IMR-90 (cell line): ENCODE measurements around the gene WWP2. TPM values are rescaled to one million over a fixed set of nuclear protein-coding genes. Genes with fewer than 3 reads are reported as not detected.

Experiments
- ATAC-seq: fragments of 200-7000 bp; cut with Tn5 transposase; 2 replicates; pipeline ENCODE4 v1.9.1; 2020; ENCODE audit warnings: low read depth, mild to moderate bottlenecking, moderate library complexity
- BruUV-seq: library from RNA; stranded (reverse); fragments of 400-500 nt; replicated peaks from 2 replicates; lab custom pipeline; 2021; lab: Mats Ljungman, UMichigan
- CTCF ChIA-PET: fragments of 300-600 bp; formaldehyde crosslinking; extraction: SDS; loops from one replicate; lab custom pipeline; 2021; ENCODE audit warnings: antibody characterized with exemption; lab: Yijun Ruan, JAX
- POLR2A ChIA-PET: fragments of 300-600 bp; sonication (Branson Sonifier 250); formaldehyde crosslinking; loops from one replicate; lab custom pipeline; 2022; ENCODE audit warnings: antibody characterized with exemption; ENCODE audit not compliant: unreplicated experiment; lab: Charles Lee
- DNase-seq: peaks from one replicate; pipeline ENCODE4 v3.0.0; 2013
- H2AFZ ChIP-seq: replicated peaks from 2 replicates; pipeline ENCODE3; 2013; ENCODE audit warnings: low read length, mild to moderate bottlenecking; ENCODE audit not compliant: poor library complexity
- H2AK5ac ChIP-seq: 2 replicates; pipeline ENCODE4 v1.6.1; 2013; ENCODE audit warnings: low read depth, low read length, inconsistent platforms
- H2AK9ac ChIP-seq: replicated peaks from 2 replicates; pipeline ENCODE3; 2013; ENCODE audit warnings: mild to moderate bottlenecking, low read depth, low read length, moderate library complexity; ENCODE audit not compliant: poor library complexity
- H2BK120ac ChIP-seq: 2 replicates; pipeline ENCODE4 v1.6.1; 2013; ENCODE audit warnings: low read depth, low read length, inconsistent platforms
- H2BK15ac ChIP-seq: 3 replicates; pipeline ENCODE4 v1.6.1; 2013; ENCODE audit warnings: low read depth, low read length, inconsistent platforms
- H2BK20ac ChIP-seq: 2 replicates; pipeline ENCODE4 v1.6.1; 2013; ENCODE audit warnings: low read depth, mild to moderate bottlenecking, inconsistent platforms, low read length, moderate library complexity
- H2BK5ac ChIP-seq: 2 replicates; pipeline ENCODE4 v1.6.1; 2013; ENCODE audit warnings: mild to moderate bottlenecking, low read depth, low read length, inconsistent platforms; ENCODE audit not compliant: poor library complexity, severe bottlenecking
- H3K14ac ChIP-seq: replicated peaks from 2 replicates; pipeline ENCODE4 v1.6.1; 2013; ENCODE audit warnings: low read depth, low read length, inconsistent platforms
- H3K18ac ChIP-seq: 2 replicates; pipeline ENCODE4 v1.6.1; 2013; ENCODE audit warnings: low read depth, low read length, control low read depth
- H3K23ac ChIP-seq: 2 replicates; pipeline ENCODE4 v1.6.1; 2013; ENCODE audit warnings: low read depth, low read length, inconsistent platforms
- H3K27ac ChIP-seq: 2 replicates; pipeline ENCODE4 v1.5.1; 2013; ENCODE audit warnings: mild to moderate bottlenecking, control low read depth, low read length; ENCODE audit not compliant: insufficient read depth
- H3K27me3 ChIP-seq: 2 replicates; pipeline ENCODE4 v1.6.1; 2013; ENCODE audit warnings: low read length; ENCODE audit not compliant: control insufficient read depth, insufficient read depth
- H3K36me3 ChIP-seq: 2 replicates; pipeline ENCODE4 v1.6.1; 2013; ENCODE audit warnings: low read length, mixed read lengths; ENCODE audit not compliant: control insufficient read depth, insufficient read depth
- H3K4ac ChIP-seq: 2 replicates; pipeline ENCODE4 v1.6.1; 2013; ENCODE audit warnings: low read depth, low read length, inconsistent platforms
- H3K4me1 ChIP-seq: 2 replicates; pipeline ENCODE4 v1.6.1; 2013; ENCODE audit warnings: low read length, mixed read lengths; ENCODE audit not compliant: control insufficient read depth, insufficient read depth
- H3K4me2 ChIP-seq: 2 replicates; pipeline ENCODE4 v1.6.1; 2013; ENCODE audit warnings: low read depth, mild to moderate bottlenecking, control low read depth, low read length, moderate library complexity
- H3K4me3 ChIP-seq: 2 replicates; pipeline ENCODE4 v1.5.1; 2013; ENCODE audit warnings: low read depth, mild to moderate bottlenecking, control low read depth, low read length, moderate library complexity; ENCODE audit not compliant: insufficient read depth
- H3K56ac ChIP-seq: 2 replicates; pipeline ENCODE4 v1.6.1; 2013; ENCODE audit warnings: low read length, inconsistent platforms; ENCODE audit not compliant: insufficient read depth; ENCODE audit errors: extremely low read depth
- H3K79me1 ChIP-seq, 2 experiments: 2 replicates each; pipeline ENCODE4 v1.6.1; 2013; ENCODE audit warnings: low read length in 2 of 2, inconsistent platforms in 1 of 2, low read depth in 1 of 2
- H3K9ac ChIP-seq: 2 replicates; pipeline ENCODE4 v1.6.1; 2013; ENCODE audit warnings: low read depth, low read length, control low read depth
- H3K9me1 ChIP-seq: 2 replicates; pipeline ENCODE4 v1.6.1; 2013; ENCODE audit warnings: low read length, inconsistent platforms; ENCODE audit not compliant: insufficient read depth
- H3K9me3 ChIP-seq: 2 replicates; pipeline ENCODE4 v1.6.1; 2013; ENCODE audit warnings: low read length; ENCODE audit not compliant: control insufficient read depth, insufficient read depth
- H4K20me1 ChIP-seq: 2 replicates; pipeline ENCODE4 v1.6.1; 2013; ENCODE audit warnings: low read length, inconsistent platforms; ENCODE audit not compliant: insufficient read depth
- H4K5ac ChIP-seq: 2 replicates; pipeline ENCODE4 v1.6.1; 2013; ENCODE audit warnings: mild to moderate bottlenecking, low read depth, low read length, control low read depth
- H4K8ac ChIP-seq, 2 experiments: 2 replicates each; pipeline ENCODE4 v1.6.1; 2013; ENCODE audit warnings: low read depth in 2 of 2, low read length in 2 of 2, control low read depth in 1 of 2, inconsistent platforms in 1 of 2
- H4K91ac ChIP-seq: 2 replicates; pipeline ENCODE4 v1.6.1; 2013; ENCODE audit warnings: low read depth, low read length, inconsistent platforms; ENCODE audit not compliant: insufficient read depth
- CHD1 ChIP-seq: IDR thresholded peaks from 2 replicates; pipeline ENCODE4 v1.6.1; 2012; ENCODE audit warnings: low read depth, low read length, improper control_type of control experiment
- MAZ ChIP-seq: IDR thresholded peaks from 2 replicates; pipeline ENCODE4 v1.6.1; 2012; ENCODE audit warnings: low read depth, mild to moderate bottlenecking, low read length, improper control_type of control experiment, moderate library complexity, borderline replicate concordance
- RAD21 ChIP-seq: IDR thresholded peaks from 2 replicates; pipeline ENCODE4 v1.6.1; 2012; ENCODE audit warnings: low read length, improper control_type of control experiment
- RFX5 ChIP-seq: IDR thresholded peaks from 2 replicates; pipeline ENCODE4 v1.8.0; 2012; ENCODE audit warnings: low read depth, mild to moderate bottlenecking, low read length, moderate library complexity
- USF2 ChIP-seq: fragments of 150-350 bp; IDR thresholded peaks from 2 replicates; pipeline ENCODE4 v1.6.1; 2017; ENCODE audit warnings: mild to moderate bottlenecking, antibody characterized with exemption, low read length, low read depth
- WGBS, 2 experiments: methylation state at CpG; one replicate each; pipeline versions ENCODE4 v1.1.5 to v1.1.7; 2013; ENCODE audit warnings: missing lambda C conversion rate in 2 of 2; ENCODE audit not compliant: insufficient read length in 1 of 2; ENCODE audit errors: extremely low coverage in 2 of 2; 5-methylcytosine and 5-hydroxymethylcytosine counted together
- dilution Hi-C: fragments of 300-500 bp; cut with HindIII; formaldehyde crosslinking; loops from one replicate; pipeline ENCODE4 v1.14.3; 2018; ENCODE audit warnings: low sequenced_read_pairs; ENCODE audit not compliant: unreplicated experiment
- in situ Hi-C: fragments of 300-500 bp; cut with MboI; formaldehyde crosslinking; loops from 3 replicates; pipeline ENCODE4 v1.14.3; 2019; ENCODE audit warnings: low sequenced_read_pairs, inconsistent platforms, mixed read lengths
- intact Hi-C: fragments of 100-400 bp; cut with micrococcal nuclease; formaldehyde crosslinking; loops from 2 replicates; pipeline ENCODE4 v1.10.0; 2022
- polyA plus RNA-seq, 3 experiments: library from polyadenylated mRNA; depleted of rRNA; stranded (reverse); fragments of >200 nt; gene quantifications; 2 replicates each; pipeline ENCODE4 v1.2.3, GENCODE V29; 2012; ENCODE audit warnings: low replicate concordance in 1 of 3
- total RNA-seq: library from RNA; depleted of rRNA; stranded (reverse); fragments of >200 nt; gene quantifications from 2 replicates; pipeline ENCODE4 v1.2.3, GENCODE V29; 2012

WWP2 gene
- total and polyA plus RNA-seq, 2 of the 4 experiments (the other 2 are of a cell fraction) = 12.7 to 13.7 TPM

- WGBS, 2 experiments = no CpG with 5 or more reads among the region's 8 CpGs
- ChIA-PET CTCF (no interaction called here), POLR2A (no interaction called here)
- Histone ChIP-seq H2BK15ac (no peak overlapping the region), H4K91ac (no peak overlapping the region), H3K27ac (no peak overlapping the region), H4K20me1 (no peaks in the 10 kb centered on the region), H3K4me2 (no peak overlapping the region), H3K23ac (no peak overlapping the region), H3K56ac (no peak overlapping the region), H3K9me3 (peaks cover 10% of the 10 kb centered on the region), H2BK120ac (no peak overlapping the region), H4K5ac (no peak overlapping the region), H2AFZ (no peak overlapping the region), H3K9ac (no peak overlapping the region), H2BK20ac (no peak overlapping the region), H3K4ac (no peak overlapping the region), H3K27me3 (no peaks in the 10 kb centered on the region), H2BK5ac (no peak overlapping the region), H3K79me1 (peaks cover 0 to 4% of the 10 kb centered on the region in 2 experiments; a peak in 1 of 4 replicates), H2AK9ac (no peak overlapping the region), H4K8ac (no peak overlapping the region), H3K9me1 (peaks cover 6% of the 10 kb centered on the region; the same call in 1 of the 2 replicates), H3K4me1 (peaks cover 4% of the 10 kb centered on the region; the same call in 1 of the 2 replicates), H2AK5ac (no peak overlapping the region), H3K14ac (no peak overlapping the region), H3K4me3 (no peak overlapping the region), H3K36me3 (peaks cover 8% of the 10 kb centered on the region), H3K18ac (no peak overlapping the region)
- BruUV-seq = no TSS peak
- dilution Hi-C loops (no loop called here), in situ Hi-C loops (no loop called here), intact Hi-C loops (no loop called here)
- DNase-seq (no peak), ATAC-seq (no peak)
- TF ChIP-seq CHD1 (no peak), RFX5 (no peak), MAZ (no peak), USF2 (no peak), RAD21 (no peak)
Measured at GRCh38 chr16:69874271-69874670, 112.1 kb downstream of the WWP2 start.
